Measurements from ENCODE around the gene MRTFB.
A peak's percentile ranks its signal among the peaks of the same experiment; 100 is the strongest.

The MRTFB gene

GRCh38 chr16:14242769-14243168 is 171.7 kb downstream of the MRTFB start:
- DNase-seq, result no peak

GRCh38 chr16:14244196-14245010 is 173.3 kb downstream of the MRTFB start:
- DNase-seq, result no peak

GRCh38 chr16:14248791-14249190 is 177.7 kb downstream of the MRTFB start:
- DNase-seq, result no peak

- DNase-seq, result peak; percentile 38 to 61
Measured at GRCh38 chr16:14249291-14250032, 178.3 kb downstream of the MRTFB start.

GRCh38 chr16:14251419-14251818 is 180.3 kb downstream of the MRTFB start:
- no peak for DNase-seq

- no peak for DNase-seq
Measured at GRCh38 chr16:14252860-14253259, 181.7 kb downstream of the MRTFB start.

GRCh38 chr16:14263011-14263410 is 191.9 kb downstream of the MRTFB start:
- DNase-seq, result no peak

- DNase-seq, result no peak
Measured at GRCh38 chr16:14263769-14264168, 192.7 kb downstream of the MRTFB start.

GRCh38 chr16:14264327-14264943 is 193.3 kb downstream of the MRTFB start:
- DNase-seq, result no peak

GRCh38 chr16:14268073-14268472 is 197.0 kb downstream of the MRTFB start:
- no peak for DNase-seq

- no peak for DNase-seq
Measured at GRCh38 chr16:14275934-14276333, 204.8 kb downstream of the MRTFB start.

GRCh38 chr16:14278749-14279148 is 207.6 kb downstream of the MRTFB start:
- DNase-seq, result no peak

- DNase-seq, result no peak
Measured at GRCh38 chr16:14280541-14280940, 209.4 kb downstream of the MRTFB start.

- DNase-seq, result no peak
Measured at GRCh38 chr16:14283786-14284185, 212.7 kb downstream of the MRTFB start.

GRCh38 chr16:14284371-14284770 is 213.3 kb downstream of the MRTFB start:
- no peak for DNase-seq

GRCh38 chr16:14284930-14285512 is 213.9 kb downstream of the MRTFB start:
- DNase-seq, result no peak

- peak; percentile 94 to 96 for DNase-seq
Measured at GRCh38 chr16:14285513-14286367, 214.6 kb downstream of the MRTFB start.

- peak; percentile 25 to 60 for DNase-seq
Measured at GRCh38 chr16:14286368-14287230, 215.5 kb downstream of the MRTFB start.

GRCh38 chr16:14289692-14290340 is 218.7 kb downstream of the MRTFB start:
- peak in 1 of 2 donors; percentile 51 for DNase-seq

- DNase-seq, result no peak
Measured at GRCh38 chr16:14291286-14291685, 220.2 kb downstream of the MRTFB start.

Data from CD4-positive, alpha-beta T cell treated with Interferon alpha-2 for 1 hour (primary cell).